HepG2 (cell line): ENCODE data around the gene SREBF1. TPM values are rescaled to one million over a fixed set of nuclear protein-coding genes. Genes with fewer than 3 reads are reported as not detected.
A peak's percentile ranks its signal among the peaks of the same experiment; 100 is the strongest.

Source experiments
- HBP1 ChIP-seq: IDR thresholded peaks from 2 replicates; pipeline ENCODE4 v1.6.1; 2016; ENCODE audit warnings: low read depth, control low read depth
- RFXANK ChIP-seq: IDR thresholded peaks from 2 replicates; pipeline ENCODE4 v1.6.1; 2016
- TARDBP ChIP-seq: sonication (generic); formaldehyde crosslinking; IDR thresholded peaks from 2 replicates; pipeline ENCODE4 v1.8.0; 2022; ENCODE audit warnings: mild to moderate bottlenecking, missing genetic modification reagents
- TRIM24 ChIP-seq: sonication (generic); formaldehyde crosslinking; IDR thresholded peaks from 2 replicates; pipeline ENCODE4 v1.8.0; 2022; ENCODE audit warnings: mild to moderate bottlenecking, missing genetic modification reagents
- ZFP36 ChIP-seq: fragments of 150-350 bp; IDR thresholded peaks from 2 replicates; pipeline ENCODE4 v1.6.1; 2018; ENCODE audit warnings: borderline replicate concordance, low read length, low read depth; ENCODE audit not compliant: partially characterized antibody
- ZFP37 ChIP-seq: sonication (generic); formaldehyde crosslinking; IDR thresholded peaks from 2 replicates; pipeline ENCODE4 v1.4.0; 2020; ENCODE audit warnings: missing genetic modification reagents, borderline replicate concordance
- ZMYM2 ChIP-seq: sonication (generic); formaldehyde crosslinking; IDR thresholded peaks from 2 replicates; pipeline ENCODE4 v1.8.0; 2022; ENCODE audit warnings: mild to moderate bottlenecking, missing genetic modification reagents
- ZNF230 ChIP-seq: sonication (generic); formaldehyde crosslinking; IDR thresholded peaks from 2 replicates; pipeline ENCODE4 v1.4.0; 2020; ENCODE audit warnings: mild to moderate bottlenecking, missing genetic modification reagents
- ZNF234 ChIP-seq: sonication (generic); formaldehyde crosslinking; conservative IDR thresholded peaks from 2 replicates; pipeline ENCODE4 v1.5.1; 2020; ENCODE audit warnings: mild to moderate bottlenecking, missing genetic modification reagents
- ZNF280D ChIP-seq: sonication (generic); formaldehyde crosslinking; IDR thresholded peaks from 2 replicates; pipeline ENCODE4 v1.5.1; 2020; ENCODE audit warnings: mild to moderate bottlenecking, missing genetic modification reagents
- ZNF329 ChIP-seq: sonication (generic); formaldehyde crosslinking; IDR thresholded peaks from 2 replicates; pipeline ENCODE4 v1.9.0; 2021; ENCODE audit warnings: low read depth, mild to moderate bottlenecking, missing genetic modification reagents
- ZNF33B ChIP-seq: sonication (generic); formaldehyde crosslinking; IDR thresholded peaks from 2 replicates; pipeline ENCODE4 v1.5.1; 2020; ENCODE audit warnings: mild to moderate bottlenecking, missing genetic modification reagents
- ZNF614 ChIP-seq: IDR thresholded peaks from 2 replicates; pipeline ENCODE4 v1.6.1; 2018; ENCODE audit warnings: missing biosample characterization, missing genetic modification reagents, inconsistent platforms, borderline replicate concordance
- ZNF652 ChIP-seq: IDR thresholded peaks from 2 replicates; pipeline ENCODE4 v1.6.1; 2016; ENCODE audit warnings: low read depth, borderline replicate concordance
- polyA plus RNA-seq, 8 experiments: library from polyadenylated mRNA; depleted of rRNA in 3 of 8; stranded (reverse) in 7 of 8; unstranded in 1 of 8; fragments of >200 nt; fragmentation: Illumina TruSeq in 4 of 8; extraction: Trizol in 4 of 8; gene quantifications; 2 replicates each; pipeline versions ENCODE4 v1.2.1 to v1.2.3, GENCODE V29; 2011 to 2016; ENCODE audit warnings: low read depth in 4 of 8, missing spikeins in 1 of 8, mixed read lengths in 1 of 8; ENCODE audit not compliant: insufficient read depth in 1 of 8
- total RNA-seq, 5 experiments: library from RNA; depleted of rRNA; stranded (reverse); fragments of >200 nt; fragmentation: Illumina TruSeq; extraction: Trizol; gene quantifications; 2 replicates each; pipeline ENCODE4 v1.2.3, GENCODE V29; 2016; ENCODE audit warnings: low read depth in 1 of 5
- TF ChIP-seq, protein P1 (sequence below), 2 experiments: fragments of 450-650 bp in 1 of 2; sonication (generic) in 1 of 2; formaldehyde crosslinking in 1 of 2; IDR thresholded peaks; 2 replicates each; pipeline versions ENCODE4 v1.6.1 to v1.8.0; 2016 to 2022; ENCODE audit warnings: antibody characterized with exemption in 1 of 2, mild to moderate bottlenecking in 1 of 2, missing genetic modification reagents in 1 of 2

The SREBF1 gene
- total and polyA plus RNA-seq, 2 of the 13 experiments (the other 11 are each of a cell fraction or from before 2014, with no cell fraction given) = 34.3 to 38.0 TPM

- no peak for TF ChIP-seq ZFP37
- no peak for TF ChIP-seq RFXANK
- TF ChIP-seq, protein P1, sequence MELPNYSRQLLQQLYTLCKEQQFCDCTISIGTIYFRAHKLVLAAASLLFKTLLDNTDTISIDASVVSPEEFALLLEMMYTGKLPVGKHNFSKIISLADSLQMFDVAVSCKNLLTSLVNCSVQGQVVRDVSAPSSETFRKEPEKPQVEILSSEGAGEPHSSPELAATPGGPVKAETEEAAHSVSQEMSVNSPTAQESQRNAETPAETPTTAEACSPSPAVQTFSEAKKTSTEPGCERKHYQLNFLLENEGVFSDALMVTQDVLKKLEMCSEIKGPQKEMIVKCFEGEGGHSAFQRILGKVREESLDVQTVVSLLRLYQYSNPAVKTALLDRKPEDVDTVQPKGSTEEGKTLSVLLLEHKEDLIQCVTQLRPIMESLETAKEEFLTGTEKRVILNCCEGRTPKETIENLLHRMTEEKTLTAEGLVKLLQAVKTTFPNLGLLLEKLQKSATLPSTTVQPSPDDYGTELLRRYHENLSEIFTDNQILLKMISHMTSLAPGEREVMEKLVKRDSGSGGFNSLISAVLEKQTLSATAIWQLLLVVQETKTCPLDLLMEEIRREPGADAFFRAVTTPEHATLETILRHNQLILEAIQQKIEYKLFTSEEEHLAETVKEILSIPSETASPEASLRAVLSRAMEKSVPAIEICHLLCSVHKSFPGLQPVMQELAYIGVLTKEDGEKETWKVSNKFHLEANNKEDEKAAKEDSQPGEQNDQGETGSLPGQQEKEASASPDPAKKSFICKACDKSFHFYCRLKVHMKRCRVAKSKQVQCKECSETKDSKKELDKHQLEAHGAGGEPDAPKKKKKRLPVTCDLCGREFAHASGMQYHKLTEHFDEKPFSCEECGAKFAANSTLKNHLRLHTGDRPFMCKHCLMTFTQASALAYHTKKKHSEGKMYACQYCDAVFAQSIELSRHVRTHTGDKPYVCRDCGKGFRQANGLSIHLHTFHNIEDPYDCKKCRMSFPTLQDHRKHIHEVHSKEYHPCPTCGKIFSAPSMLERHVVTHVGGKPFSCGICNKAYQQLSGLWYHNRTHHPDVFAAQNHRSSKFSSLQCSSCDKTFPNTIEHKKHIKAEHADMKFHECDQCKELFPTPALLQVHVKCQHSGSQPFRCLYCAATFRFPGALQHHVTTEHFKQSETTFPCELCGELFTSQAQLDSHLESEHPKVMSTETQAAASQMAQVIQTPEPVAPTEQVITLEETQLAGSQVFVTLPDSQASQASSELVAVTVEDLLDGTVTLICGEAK (IDR thresholded peaks at IDR 0.05) = no peak
- TF ChIP-seq, protein P1 (CRISPR knock-in tag; IDR thresholded peaks at IDR 0.05) = no peak
- peak; percentile 40; the same call in 1 of the 2 replicates for TF ChIP-seq ZNF230
- peak; percentile 70; the same call in 1 of the 2 replicates for TF ChIP-seq ZNF614 (CRISPR knock-in tag)
- TF ChIP-seq TRIM24 = no peak
- TF ChIP-seq ZNF234 (CRISPR knock-in tag) = no peak
- TF ChIP-seq ZNF33B (CRISPR knock-in tag) = no peak
- no peak for TF ChIP-seq ZNF280D
- TF ChIP-seq HBP1 = peak; percentile 67
- TF ChIP-seq ZFP36 = no peak
- no peak for TF ChIP-seq TARDBP (CRISPR knock-in tag)
- TF ChIP-seq ZMYM2 = no peak
- no peak for TF ChIP-seq ZNF652 (CRISPR knock-in tag)
- no peak for TF ChIP-seq ZNF329 (CRISPR knock-in tag)
Measured at GRCh38 chr17:17849147-17849820, 12.5 kb upstream of the SREBF1 start (continued).
